RPMI7951 (cell line): ENCODE data around the gene PCK2. TPM values are rescaled to one million over a fixed set of nuclear protein-coding genes. Genes with fewer than 3 reads are reported as not detected.
"Not testable (repeated sequence)": the region's sequence is repeated elsewhere in the genome, so short reads cannot be mapped to it uniquely, and the experiment has no call there.

Experiments
- DNase-seq: peaks from one replicate; pipeline ENCODE4 v3.0.0-alpha.2; 2012; ENCODE audit warnings: low read depth
- total RNA-seq: library from RNA; depleted of rRNA; stranded (reverse); fragments of >200 nt; shearing (Covaris generic); gene quantifications from 2 replicates; pipeline ENCODE4 v1.2.3, GENCODE V29; 2014; rRNA removed

Gene PCK2
- 12.3 and 12.5 TPM in 2 replicates for total RNA-seq

DNA sequence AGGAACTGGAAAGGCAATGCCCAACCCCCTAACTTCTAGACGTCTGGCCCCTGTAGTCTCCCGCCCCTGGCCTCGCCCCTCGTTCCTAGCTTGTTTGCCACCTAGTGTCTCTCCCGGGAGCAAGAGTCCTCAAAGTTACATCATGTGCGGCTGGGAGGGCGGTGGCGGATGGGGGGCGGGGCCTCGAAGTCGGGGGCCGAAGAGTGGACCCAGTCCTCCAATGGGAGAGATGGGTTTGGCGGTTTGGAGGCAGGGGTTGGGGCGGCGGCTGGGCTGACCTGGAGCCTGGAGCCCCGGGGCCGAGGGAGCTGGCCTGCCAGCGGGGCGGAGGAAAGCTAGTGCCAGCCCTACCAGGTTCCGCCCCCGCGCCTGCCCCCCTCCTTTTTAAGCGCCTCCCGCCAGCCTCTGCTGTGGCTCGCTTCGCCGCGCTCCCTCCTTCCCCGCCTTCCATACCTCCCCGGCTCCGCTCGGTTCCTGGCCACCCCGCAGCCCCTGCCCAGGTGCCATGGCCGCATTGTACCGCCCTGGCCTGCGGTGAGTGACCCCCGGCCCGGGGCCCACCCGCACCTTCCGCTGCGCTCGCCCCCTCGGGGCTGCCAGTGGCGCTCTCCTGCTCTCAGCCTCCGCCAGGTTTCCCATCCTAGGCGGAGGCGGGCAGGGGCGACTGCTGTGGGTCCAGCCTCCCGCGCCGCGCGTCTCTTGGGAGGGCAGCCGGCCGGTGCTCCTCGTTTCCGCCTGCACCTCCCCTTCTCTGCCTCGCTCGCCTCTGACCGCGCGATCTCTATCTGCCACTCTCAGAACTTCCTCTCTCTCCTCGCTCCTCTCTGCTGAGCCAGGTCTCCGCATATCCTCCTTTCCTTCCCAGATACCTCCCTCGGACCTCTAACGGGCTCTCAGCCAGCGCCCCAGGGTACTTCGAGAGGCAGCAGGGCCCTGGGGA, at the start of gene PCK2:
Gene PCK2, plus strand, starts transcription at position 411 of the 940 bp plus-strand sequence. Its CDS starts 95 bp downstream, at position 506.
- peak; percentile 91 for DNase-seq

DNA sequence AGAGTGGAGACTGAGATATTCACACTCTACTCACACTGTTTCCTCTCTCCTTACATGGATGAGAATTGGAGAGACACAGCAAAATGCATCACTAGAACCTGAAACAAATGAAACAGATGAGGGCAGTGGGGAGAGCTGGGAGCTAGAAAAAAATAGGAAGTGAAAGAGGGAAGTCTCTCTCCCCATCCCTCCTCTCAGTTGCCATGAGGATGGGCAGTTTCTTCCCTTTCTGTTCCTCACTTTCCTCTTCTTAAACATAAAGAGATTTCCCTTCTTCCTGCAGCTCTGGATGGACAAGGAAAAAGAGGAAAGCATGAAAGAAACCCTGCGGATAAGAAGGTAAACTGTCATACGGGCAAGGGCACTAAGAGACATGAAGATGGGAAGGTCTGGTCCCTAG, 45.1 kb upstream of the PCK2 start:
- DNase-seq: not testable (repeated sequence)

DNA sequence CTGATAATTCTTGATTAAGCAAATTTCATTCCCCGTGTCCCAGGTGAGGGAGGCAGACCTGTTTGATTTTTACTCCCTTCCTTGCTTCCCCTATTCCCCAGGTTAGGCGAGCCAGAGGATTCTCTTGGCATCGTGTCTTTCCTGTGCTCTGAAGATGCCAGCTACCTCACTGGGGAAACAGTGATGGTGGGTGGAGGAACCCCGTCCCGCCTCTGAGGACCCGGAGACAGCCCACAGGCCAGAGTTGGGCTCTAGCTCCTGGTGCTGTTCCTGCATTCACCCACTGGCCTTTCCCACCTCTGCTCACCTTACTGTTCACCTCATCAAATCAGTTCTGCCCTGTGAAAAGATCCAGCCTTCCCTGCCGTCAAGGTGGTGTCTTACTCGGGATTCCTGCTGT, 43.4 kb upstream of the PCK2 start:
- not testable (repeated sequence) for DNase-seq

DNA sequence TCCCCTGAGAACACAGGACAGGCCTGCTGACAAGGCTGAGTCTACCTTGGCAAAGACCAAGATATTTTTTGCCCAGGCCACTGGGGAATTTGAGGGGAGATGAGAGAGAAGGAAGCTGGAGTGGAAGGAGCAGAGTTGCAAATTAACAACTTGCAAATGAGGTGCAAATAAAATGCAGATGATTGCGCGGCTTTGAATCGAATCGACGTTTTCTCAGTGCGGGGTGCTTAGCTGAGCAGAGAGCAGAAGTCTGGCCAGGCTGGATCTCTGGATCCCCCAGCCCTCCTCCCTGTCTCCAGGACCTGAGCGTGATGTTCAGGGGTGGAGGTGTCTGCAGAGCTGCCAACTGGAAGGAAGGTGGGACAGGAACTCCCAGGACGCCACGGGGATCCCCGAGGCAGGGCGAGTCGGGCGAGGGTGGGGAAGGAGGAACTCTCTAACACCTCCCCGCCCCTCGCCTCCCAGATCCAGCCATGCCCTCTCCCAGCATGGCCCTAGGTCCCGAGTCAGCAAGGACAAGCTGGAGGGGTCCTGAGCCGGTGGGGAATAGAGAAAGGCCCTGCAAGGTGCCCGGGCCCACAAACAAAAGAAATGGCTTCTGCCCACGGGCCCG, 42.8 kb upstream of the PCK2 start:
- DNase-seq: no peak

DNA sequence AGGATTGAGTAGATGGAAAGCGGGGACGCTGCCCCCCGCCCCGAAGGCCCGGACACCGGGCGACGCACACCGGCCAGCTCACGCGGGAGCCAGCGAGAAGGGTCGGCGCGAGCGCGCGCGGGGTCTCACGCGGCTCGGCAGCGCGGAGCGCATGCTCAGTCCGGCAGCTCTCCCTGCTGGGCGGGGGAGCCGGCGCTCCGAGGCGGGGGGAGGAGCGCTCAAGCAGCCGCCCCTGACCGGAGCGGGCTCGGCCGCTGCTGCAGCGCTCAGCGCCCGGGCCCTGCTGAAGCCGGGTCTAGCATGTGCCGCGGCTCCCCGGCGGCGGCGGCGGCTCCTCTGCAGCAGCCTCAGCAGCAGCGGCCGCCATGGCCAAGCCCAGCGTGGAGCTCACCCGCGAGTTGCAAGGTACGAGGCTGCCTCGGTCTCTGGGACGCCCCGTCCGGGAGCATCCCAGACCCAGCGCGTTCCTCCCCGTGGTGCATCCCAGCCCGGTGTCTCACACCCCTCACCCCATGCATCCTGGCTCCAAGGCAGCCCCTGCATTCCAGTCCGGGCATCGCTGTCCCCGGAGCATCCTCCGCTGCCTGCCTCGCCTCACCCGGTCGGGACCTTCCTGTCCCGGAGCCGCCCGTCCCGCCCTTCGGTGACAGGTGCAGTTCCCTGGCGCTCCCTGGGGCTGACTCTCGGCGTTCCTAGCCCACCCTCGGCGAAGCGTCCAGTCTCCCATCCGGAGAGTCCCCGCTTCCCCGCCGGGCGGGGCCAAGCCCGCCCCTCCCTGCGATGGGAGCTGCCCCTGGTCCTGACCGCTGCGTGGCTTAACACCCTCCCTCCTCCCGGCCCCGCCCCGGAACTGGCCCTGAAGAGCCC, 42.1 kb upstream of the PCK2 start, which contains the start of gene CARMIL3:
Gene CARMIL3, plus strand, starts transcription at position 221 of the 867 bp plus-strand sequence. Its CDS starts 145 bp downstream, at position 366.
- DNase-seq: peak; percentile 36

GRCh38 chr14:24052656-24053547, 41.2 kb upstream of the PCK2 start:
- DNase-seq: no peak

DNA sequence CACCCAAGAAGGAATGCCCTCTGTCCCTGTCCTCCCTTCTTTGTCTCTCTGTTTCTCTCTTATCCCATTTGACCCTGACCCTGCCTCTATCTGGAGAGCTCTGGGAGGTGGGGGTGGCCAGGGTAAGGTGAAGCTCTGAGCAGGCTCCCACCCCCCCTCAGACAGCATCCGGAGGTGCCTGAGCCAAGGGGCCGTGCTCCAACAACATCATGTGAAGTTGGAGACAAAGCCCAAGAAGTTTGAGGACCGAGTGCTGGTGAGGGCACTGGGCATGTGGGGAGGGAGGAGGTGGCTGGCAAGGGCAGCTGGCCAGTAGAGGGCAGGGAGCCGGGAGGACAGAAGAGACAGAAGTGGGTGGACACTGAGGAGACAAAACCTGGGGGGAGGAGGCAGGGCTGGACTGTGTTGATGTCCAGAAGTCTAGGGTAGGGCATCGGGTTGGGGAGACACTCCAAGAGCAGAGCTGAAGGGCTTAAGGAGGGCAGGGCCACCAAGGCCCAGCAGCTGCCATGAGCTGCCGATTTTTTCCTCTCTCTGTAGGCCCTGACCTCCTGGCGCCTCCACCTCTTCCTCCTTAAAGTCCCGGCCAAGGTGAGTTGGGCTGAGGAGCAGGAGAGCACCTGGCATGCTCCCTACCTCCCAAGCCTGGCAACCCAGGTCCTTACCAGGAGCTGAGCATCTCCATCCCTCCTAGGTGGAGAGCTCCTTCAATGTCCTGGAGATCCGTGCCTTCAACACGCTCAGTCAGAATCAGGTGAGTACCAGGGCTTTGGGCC, 40.4 kb upstream of the PCK2 start:
- no peak for DNase-seq

- DNase-seq: no peak
Measured at GRCh38 chr14:24054324-24054641, 39.8 kb upstream of the PCK2 start.

DNA sequence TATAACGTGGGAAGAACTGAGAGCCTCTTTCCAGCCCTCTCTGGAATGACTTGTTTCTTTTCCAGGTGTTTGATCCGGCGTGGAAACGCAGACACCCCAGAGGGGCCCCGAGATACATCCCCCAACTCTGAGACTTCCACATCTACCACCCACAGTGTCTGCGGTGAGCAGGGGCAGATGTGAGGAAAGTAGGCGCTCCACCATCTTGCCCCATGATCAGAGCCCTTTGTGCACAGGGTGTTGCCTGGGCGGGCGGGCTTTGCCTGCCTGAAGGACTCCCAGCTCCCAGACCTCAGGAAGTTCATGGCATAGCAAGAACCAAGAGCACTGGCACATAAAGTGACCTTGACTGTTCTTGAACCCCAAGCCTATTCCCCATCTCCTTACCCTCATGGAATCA, 39.5 kb upstream of the PCK2 start:
- no peak for DNase-seq

DNA sequence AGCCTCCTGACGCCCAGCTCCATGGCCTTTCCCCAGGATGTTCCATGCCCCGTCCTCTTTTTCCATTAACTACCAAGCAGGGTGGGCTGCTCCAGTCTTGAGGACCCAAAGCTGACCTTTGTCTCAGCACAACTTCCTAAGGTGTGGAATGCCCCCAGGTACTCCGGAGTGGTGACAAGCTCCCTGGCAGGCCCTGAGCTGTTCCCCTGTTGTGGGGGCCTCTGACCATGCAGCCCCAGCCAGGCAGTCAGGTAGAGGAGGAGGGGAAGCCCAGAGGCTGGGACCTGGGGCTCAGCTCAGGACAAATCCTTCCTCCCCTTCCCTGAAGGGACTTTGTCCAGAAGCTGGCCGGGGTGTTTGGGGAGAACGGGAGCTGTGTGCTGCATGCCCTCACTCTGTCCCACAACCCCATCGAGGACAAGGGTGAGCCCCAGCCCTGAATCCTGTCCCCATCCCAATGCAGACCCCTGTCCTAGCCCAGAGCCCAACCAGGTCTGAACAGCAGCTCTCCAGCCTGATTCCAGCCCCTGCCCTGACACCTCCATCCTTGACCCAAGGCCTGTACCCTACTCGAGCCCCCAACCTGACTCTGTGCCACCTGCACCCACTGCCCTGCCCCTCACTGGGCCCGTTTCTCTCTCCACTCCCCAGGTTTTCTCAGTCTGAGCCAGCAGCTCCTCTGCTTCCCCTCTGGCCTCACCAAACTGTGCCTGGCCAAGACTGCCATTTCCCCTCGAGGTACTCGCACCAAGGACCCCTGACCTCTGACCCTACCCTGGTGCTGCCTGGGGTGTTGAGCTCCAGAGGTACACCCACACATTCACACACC, 37.9 kb upstream of the PCK2 start:
- no peak for DNase-seq

GRCh38 chr14:24056800-24057184, 37.3 kb upstream of the PCK2 start:
- no peak for DNase-seq

DNA sequence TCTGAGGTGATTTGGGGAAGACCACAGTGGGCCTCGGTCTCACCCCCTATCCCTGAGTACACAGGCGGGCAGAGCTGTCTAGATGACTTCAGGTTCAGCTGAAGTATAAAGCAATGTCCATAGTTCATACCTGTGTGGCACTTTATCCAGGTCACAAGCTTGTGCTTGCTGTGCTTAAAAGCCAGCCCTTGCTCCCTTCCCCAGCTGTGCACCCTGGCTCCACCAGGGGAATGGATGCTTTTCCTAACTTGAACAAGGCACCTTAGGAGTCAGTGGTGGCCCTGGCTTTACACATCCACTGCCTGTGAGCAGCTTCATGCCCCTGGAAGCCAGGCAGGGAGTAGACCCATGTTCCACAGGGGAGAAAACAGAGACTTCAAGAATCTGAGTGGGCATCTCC, 36.8 kb upstream of the PCK2 start:
- no peak for DNase-seq

GRCh38 chr14:24057867-24058259, 36.2 kb upstream of the PCK2 start:
- no peak for DNase-seq

GRCh38 chr14:24058260-24058950, 35.7 kb upstream of the PCK2 start:
- peak; percentile 65 for DNase-seq

DNA sequence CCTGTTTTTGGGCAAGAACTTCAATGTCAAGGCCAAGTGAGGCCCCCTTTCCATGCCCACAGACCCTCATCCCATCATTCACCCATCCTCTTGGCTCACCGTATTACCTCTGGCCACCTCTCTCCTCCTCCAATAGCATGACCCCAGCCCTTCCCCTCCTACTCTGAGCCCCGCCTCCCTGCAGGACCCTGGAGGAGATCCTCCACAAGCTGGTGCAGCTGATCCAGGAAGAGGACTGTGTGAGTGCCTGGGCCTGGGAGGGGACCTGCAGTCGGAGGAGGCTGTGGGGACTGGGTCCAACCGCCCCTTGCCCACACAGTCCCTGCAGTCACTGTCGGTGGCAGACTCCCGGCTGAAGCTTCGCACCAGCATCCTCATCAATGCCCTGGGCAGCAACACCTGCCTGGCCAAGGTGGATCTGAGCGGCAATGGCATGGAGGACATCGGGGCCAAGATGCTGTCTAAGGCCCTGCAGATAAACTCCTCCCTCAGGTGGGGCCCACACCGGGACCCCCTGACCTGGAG, 35.1 kb upstream of the PCK2 start:
- DNase-seq: no peak

DNA sequence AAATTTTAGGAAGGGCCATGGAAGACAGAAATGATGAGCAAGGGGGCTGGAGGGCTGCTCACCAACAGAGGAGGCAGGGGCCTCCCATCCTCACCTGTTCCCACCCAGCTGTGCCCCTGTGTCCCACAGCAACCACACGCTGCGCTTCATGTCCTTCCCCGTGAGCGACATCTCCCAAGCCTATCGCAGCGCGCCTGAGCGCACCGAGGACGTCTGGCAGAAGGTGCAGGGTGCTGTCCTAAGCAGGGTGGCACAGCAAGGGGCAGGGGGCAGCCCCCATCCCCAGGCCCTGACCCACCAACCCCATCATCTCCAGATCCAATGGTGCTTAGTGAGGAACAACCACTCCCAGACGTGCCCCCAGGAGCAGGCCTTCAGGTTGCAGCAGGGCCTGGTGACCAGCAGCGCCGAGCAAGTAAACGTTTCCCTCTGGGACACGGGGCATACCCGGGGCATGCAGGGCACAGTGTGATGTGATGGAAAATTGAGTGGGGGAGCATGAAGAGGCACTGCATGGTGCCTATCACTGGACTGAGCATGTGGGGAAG, 34.2 kb upstream of the PCK2 start:
- no peak for DNase-seq

DNA sequence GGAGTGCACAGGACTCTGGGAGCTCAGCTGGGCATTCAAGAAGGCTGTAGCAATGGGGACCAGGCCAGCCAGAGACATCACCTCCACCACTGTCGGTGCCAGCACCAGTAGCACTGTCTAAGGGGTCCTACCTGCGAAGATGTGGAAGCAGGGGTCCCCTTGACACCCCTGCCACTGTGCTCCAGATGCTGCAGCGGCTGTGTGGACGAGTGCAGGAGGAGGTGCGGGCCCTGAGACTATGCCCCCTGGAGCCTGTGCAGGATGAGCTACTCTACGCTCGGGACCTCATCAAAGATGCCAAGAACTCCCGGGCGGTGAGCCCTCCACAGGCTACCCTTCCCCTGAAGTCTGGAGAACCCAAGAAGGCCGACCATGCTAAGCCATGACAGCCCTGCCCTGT, 33.7 kb upstream of the PCK2 start:
- no peak for DNase-seq
